ENCODE results near the gene UXT.
"Not testable (repeated sequence)": the region's sequence is repeated elsewhere in the genome, so short reads cannot be mapped to it uniquely, and the experiment has no call there.

The UXT gene

GRCh38 chrX:47658684-47659420 lies at the start of gene UXT:
Gene UXT, minus strand, starts transcription at chrX:47659180. Its CDS starts 253 bp downstream, at chrX:47658927.
- peak; percentile 29 for FAIRE-seq

- FAIRE-seq: no peak
Observed at GRCh38 chrX:47707031-47707780, 48.2 kb upstream of the UXT start.

GRCh38 chrX:47706575-47706974 lies 47.6 kb upstream of the UXT start:
- FAIRE-seq: no peak

- no peak for FAIRE-seq
Observed at GRCh38 chrX:47704736-47705135, 45.8 kb upstream of the UXT start.

- FAIRE-seq: no peak
Observed at GRCh38 chrX:47697181-47697580, 38.2 kb upstream of the UXT start.

GRCh38 chrX:47690175-47690574 lies 31.2 kb upstream of the UXT start:
- no peak for FAIRE-seq

GRCh38 chrX:47687263-47687662 lies 28.3 kb upstream of the UXT start:
- FAIRE-seq: no peak

- no peak for FAIRE-seq
Observed at GRCh38 chrX:47683829-47684205, 24.8 kb upstream of the UXT start.

- no peak for FAIRE-seq
Observed at GRCh38 chrX:47683184-47683828, 24.3 kb upstream of the UXT start.

GRCh38 chrX:47675959-47676859 lies 17.2 kb upstream of the UXT start:
- FAIRE-seq: not testable (repeated sequence)

- no peak for FAIRE-seq
Observed at GRCh38 chrX:47674776-47675175, 15.8 kb upstream of the UXT start.

- FAIRE-seq: not testable (repeated sequence)
Observed at GRCh38 chrX:47665797-47666196, 6.8 kb upstream of the UXT start.

GRCh38 chrX:47664737-47665136 lies 5.8 kb upstream of the UXT start:
- FAIRE-seq: no peak

GRCh38 chrX:47662144-47662657 lies 3.2 kb upstream of the UXT start:
- FAIRE-seq: no peak

- FAIRE-seq: no peak
Observed at GRCh38 chrX:47661539-47661938, 2.6 kb upstream of the UXT start.

GRCh38 chrX:47659421-47659726 lies 394 bp upstream of the UXT start:
- FAIRE-seq: no peak

GRCh38 chrX:47658301-47658683 lies 688 bp downstream of the UXT start:
- no peak for FAIRE-seq

GRCh38 chrX:47651043-47651905 lies 7.7 kb downstream of the UXT start:
- no peak for FAIRE-seq

- peak; percentile 78 for FAIRE-seq
Observed at GRCh38 chrX:47650164-47651042, 8.6 kb downstream of the UXT start, which contains the start of gene ELK1. Gene ELK1, minus strand, starts transcription at chrX:47650563. Its CDS starts 9,122 bp downstream, at chrX:47641441.

- no peak for FAIRE-seq
Observed at GRCh38 chrX:47649781-47650163, 9.2 kb downstream of the UXT start.

GRCh38 chrX:47649271-47649670 lies 9.7 kb downstream of the UXT start:
- FAIRE-seq: no peak
